Lower lobe of right lung (tissue), 2 donors: ENCODE data around the gene ZSCAN22. TPM values are rescaled to one million over a fixed set of nuclear protein-coding genes. Genes with fewer than 3 reads are reported as not detected.

Experiments
- ATAC-seq, 2 donors: fragments of 200-7000 bp; cut with Tn5 transposase; one replicate each; pipeline ENCODE4 v1.9.1; 2020 to 2022; ENCODE audit warnings: mild to moderate bottlenecking in 2 of 2, moderate library complexity in 2 of 2
- DNase-seq: peaks from one replicate; pipeline ENCODE4 v3.0.0-alpha.2; 2020
- H3K27ac ChIP-seq: fragments of 200-600 bp; one replicate; pipeline ENCODE4 v1.8.0; 2022
- H3K27me3 ChIP-seq: fragments of 200-600 bp; one replicate; pipeline ENCODE4 v1.8.0; 2022; ENCODE audit warnings: low read depth
- H3K36me3 ChIP-seq: fragments of 200-600 bp; one replicate; pipeline ENCODE4 v1.8.0; 2022; ENCODE audit warnings: mild to moderate bottlenecking
- H3K4me1 ChIP-seq: fragments of 200-600 bp; one replicate; pipeline ENCODE4 v1.8.0; 2022
- H3K4me3 ChIP-seq: fragments of 200-600 bp; one replicate; pipeline ENCODE4 v1.8.0; 2022; ENCODE audit warnings: mild to moderate bottlenecking
- H3K9me3 ChIP-seq: fragments of 200-600 bp; one replicate; pipeline ENCODE4 v1.8.0; 2022
- intact Hi-C: fragments of 100-400 bp; cut with DNase I; formaldehyde crosslinking; loops from one replicate; pipeline ENCODE4 v1.11.0; 2022
- total RNA-seq: library from RNA; stranded (reverse); fragmentation: NEBNext Ultra II Directional; extraction: Animal tissue kit (Norgen Biotek cat#: 25700); gene quantifications from one replicate; pipeline ENCODE4 v1.2.1, GENCODE V29; 2021
- TF ChIP-seq, protein P1 (sequence below): fragments of 200-600 bp; IDR thresholded peaks from one replicate; pipeline ENCODE4 v1.8.0; 2022; ENCODE audit warnings: antibody characterized with exemption, mild to moderate bottlenecking
- donor health status: DM: no; HTN: yes; CAD: no; lungs with severe emphysema.

The ZSCAN22 gene
- total RNA-seq, 1 donor from 2014 or later = 3.6 TPM

DNA sequence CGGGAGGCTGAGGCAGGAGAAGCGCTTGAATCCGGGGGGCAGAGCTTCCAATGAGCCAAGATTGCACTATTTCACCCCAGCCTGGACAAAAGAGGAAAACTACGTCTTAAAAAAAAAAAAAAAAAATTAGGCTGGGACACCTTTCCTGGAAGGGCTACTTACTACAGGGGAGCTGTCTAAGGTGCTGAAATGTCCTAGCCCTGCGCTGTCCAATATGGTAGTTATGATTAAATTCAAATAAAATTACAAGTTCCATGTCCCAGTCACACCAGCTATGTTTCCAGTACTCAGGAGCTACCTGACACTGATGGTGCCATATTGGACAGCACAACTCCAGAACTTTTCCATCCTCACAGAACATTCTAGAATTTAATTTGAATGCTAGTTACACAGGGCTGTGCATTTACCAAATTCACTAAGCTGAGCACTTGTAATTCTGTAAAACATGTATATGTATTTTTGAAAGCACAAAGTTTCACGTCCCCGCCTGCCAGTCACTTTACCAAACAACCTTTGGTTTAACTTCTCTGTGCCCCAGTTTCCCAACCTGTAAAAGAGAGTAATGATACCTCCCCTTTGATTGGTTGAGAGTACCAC is 9.2 kb upstream of the ZSCAN22 start:
- intact Hi-C loops = no loop called here
- DNase-seq (no peak), ATAC-seq (no peak)
- H3K4me3 ChIP-seq = no peak overlapping the region
- no peak overlapping the region for H3K27ac ChIP-seq
- H3K36me3 ChIP-seq = peaks cover 45% of the 10 kb centered on the region
- no peaks in the 10 kb centered on the region for H3K4me1 ChIP-seq
- no peaks in the 10 kb centered on the region for H3K27me3 ChIP-seq
- TF ChIP-seq, protein P1, sequence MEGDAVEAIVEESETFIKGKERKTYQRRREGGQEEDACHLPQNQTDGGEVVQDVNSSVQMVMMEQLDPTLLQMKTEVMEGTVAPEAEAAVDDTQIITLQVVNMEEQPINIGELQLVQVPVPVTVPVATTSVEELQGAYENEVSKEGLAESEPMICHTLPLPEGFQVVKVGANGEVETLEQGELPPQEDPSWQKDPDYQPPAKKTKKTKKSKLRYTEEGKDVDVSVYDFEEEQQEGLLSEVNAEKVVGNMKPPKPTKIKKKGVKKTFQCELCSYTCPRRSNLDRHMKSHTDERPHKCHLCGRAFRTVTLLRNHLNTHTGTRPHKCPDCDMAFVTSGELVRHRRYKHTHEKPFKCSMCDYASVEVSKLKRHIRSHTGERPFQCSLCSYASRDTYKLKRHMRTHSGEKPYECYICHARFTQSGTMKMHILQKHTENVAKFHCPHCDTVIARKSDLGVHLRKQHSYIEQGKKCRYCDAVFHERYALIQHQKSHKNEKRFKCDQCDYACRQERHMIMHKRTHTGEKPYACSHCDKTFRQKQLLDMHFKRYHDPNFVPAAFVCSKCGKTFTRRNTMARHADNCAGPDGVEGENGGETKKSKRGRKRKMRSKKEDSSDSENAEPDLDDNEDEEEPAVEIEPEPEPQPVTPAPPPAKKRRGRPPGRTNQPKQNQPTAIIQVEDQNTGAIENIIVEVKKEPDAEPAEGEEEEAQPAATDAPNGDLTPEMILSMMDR = no peak
- H3K9me3 ChIP-seq = no peaks in the 10 kb centered on the region

DNA sequence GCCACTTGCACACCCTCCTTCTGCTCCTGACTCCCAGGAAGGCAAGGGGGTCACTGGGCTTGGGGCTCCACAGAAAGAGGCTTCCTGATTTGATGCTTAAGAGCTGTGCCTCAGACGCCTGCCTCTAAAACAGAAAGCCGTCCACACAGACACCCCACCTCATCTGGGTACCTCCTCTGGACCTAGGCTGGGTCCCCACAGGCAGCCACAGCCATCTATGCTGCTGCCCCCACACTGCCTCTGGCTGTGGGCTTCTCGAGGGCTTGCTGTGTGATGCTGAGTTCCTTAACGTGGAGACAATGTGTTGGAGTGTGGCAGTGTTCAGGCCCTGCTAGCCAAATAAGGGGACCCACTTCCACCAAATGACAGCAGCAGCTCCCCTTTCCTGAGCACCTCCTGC is 8.5 kb upstream of the ZSCAN22 start:
- intact Hi-C loops = no loop called here

DNA sequence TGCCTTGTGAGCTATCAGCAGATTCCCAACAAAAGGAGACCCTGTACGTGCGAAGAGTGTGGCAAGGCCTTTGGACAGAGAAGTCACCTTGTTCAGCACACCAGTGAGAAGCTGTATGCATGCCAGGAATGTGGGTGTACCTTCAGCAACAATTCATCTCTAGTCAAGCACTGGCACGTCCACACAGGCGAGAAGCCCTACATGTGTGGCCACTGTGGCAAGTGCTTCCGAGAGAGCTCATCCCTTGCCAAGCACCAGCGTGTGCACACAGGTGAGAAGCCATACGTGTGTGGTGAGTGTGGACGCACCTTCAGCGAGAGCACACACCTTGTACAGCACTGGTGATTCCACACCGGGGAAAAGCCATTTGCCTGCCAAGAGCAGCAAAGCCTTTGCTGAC is 7.6 kb upstream of the ZSCAN22 start:
- H3K36me3 ChIP-seq = peaks cover 28% of the 10 kb centered on the region
- TF ChIP-seq, protein P1 = no peak
- H3K27me3 ChIP-seq = no peaks in the 10 kb centered on the region
- ATAC-seq = no peak
- intact Hi-C loops = no loop called here
- no peaks in the 10 kb centered on the region for H3K4me1 ChIP-seq
- no peak for DNase-seq
- no peak overlapping the region for H3K27ac ChIP-seq
- no peak overlapping the region for H3K4me3 ChIP-seq
- H3K9me3 ChIP-seq = no peaks in the 10 kb centered on the region

More for the DNA sequence above, 8.5 kb upstream of the ZSCAN22 start:
- H3K27me3 ChIP-seq = no peaks in the 10 kb centered on the region
- TF ChIP-seq, protein P1 = no peak
- H3K27ac ChIP-seq = no peak overlapping the region
- no peaks in the 10 kb centered on the region for H3K9me3 ChIP-seq
- H3K36me3 ChIP-seq = peaks cover 38% of the 10 kb centered on the region
- ATAC-seq (no peak), DNase-seq (no peak)
- H3K4me3 ChIP-seq = no peak overlapping the region
- no peaks in the 10 kb centered on the region for H3K4me1 ChIP-seq

DNA sequence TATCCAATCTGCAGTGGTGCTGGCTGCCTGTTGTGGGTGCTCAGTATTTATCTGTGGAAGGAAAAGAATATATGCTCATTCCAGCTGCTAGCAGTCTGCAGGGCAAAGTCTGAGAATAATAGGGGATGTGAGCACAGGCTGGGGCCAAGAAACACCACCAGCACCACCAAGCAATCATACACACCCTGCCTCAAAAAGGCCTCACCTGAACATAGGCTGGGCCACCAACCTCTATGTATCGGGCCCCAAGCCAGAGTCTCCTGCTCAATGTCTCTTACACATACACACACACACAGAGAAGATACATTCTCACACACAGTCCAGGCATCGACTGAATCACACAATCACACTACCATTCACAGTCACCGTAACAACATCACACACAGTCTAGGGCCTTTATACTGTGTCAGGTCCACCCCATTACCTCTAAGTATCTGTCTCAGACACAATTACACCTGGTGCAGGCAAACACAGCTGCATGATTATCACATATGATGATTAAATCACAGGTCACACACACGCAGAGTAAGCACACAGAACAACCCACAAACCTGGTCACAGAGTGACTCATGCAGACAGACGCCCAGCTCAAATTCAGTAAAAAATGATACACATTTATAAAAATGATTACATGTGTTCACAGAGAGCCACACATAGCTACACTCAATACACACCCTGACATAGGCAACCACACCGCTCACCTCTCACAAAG is 1.3 kb upstream of the ZSCAN22 start:
- intact Hi-C loops = no loop called here

DNA sequence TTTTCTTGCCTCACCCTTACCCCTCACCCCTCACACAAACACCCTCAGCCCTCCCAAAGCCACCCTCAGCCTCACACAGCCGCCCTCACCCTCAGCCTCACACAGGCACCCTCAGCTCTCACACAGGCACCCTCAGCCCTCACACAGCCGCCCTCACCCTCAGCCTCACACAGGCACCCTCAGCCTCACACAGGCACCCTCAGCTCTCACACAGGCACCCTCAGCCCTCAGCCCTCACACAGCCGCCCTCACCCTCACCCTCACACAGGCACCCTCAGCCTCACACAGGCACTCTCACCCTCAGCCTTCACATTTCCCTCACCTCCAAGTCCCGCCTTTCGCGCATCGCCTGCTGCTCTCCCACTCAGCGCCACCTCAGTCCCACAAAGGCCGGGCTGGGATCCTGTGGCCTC is 287 bp upstream of the ZSCAN22 start:
- intact Hi-C loops = no loop called here
- Histone ChIP-seq H3K27me3 (no peaks in the 10 kb centered on the region), H3K36me3 (no peaks in the 10 kb centered on the region), H3K4me1 (peaks cover 23% of the 10 kb centered on the region), H3K27ac (peak overlapping the region; percentile 87), H3K4me3 (peak overlapping the region; percentile 72), H3K9me3 (no peaks in the 10 kb centered on the region)
- TF ChIP-seq, protein P1 = no peak
- ATAC-seq (peak; percentile 33 to 39), DNase-seq (no peak)

More for the DNA sequence above, 1.3 kb upstream of the ZSCAN22 start:
- H3K9me3 ChIP-seq = no peaks in the 10 kb centered on the region
- H3K4me3 ChIP-seq = peak overlapping the region; percentile 72
- H3K36me3 ChIP-seq = no peaks in the 10 kb centered on the region
- DNase-seq (no peak), ATAC-seq (no peak)
- H3K4me1 ChIP-seq = peaks cover 23% of the 10 kb centered on the region
- no peaks in the 10 kb centered on the region for H3K27me3 ChIP-seq
- H3K27ac ChIP-seq = no peak overlapping the region
- TF ChIP-seq, protein P1 = no peak
